Activated T-cell treated with anti-CD3 and anti-CD28 coated beads for 4 hours (primary cell): Measurements from ENCODE around the gene SLC7A14.

Experiments used
- DNase-seq: peaks from one replicate; pipeline ENCODE4 v3.0.0-alpha.2; 2020

SLC7A14 gene

GRCh38 chr3:170585937-170586310 lies at the start of gene SLC7A14:
Gene SLC7A14, minus strand, starts transcription at chr3:170586075. Its CDS starts 59,139 bp downstream, at chr3:170526936.
- DNase-seq, result no peak

- no peak for DNase-seq
Measured at GRCh38 chr3:170635385-170635735, 49.5 kb upstream of the SLC7A14 start.

GRCh38 chr3:170634663-170635384 lies 48.9 kb upstream of the SLC7A14 start:
- DNase-seq, result no peak

GRCh38 chr3:170633573-170633972 lies 47.7 kb upstream of the SLC7A14 start:
- no peak for DNase-seq

GRCh38 chr3:170632780-170633179 lies 46.9 kb upstream of the SLC7A14 start:
- DNase-seq, result no peak

GRCh38 chr3:170631755-170632488 lies 46.0 kb upstream of the SLC7A14 start:
- DNase-seq, result no peak

- no peak for DNase-seq
Measured at GRCh38 chr3:170623524-170623923, 37.6 kb upstream of the SLC7A14 start.

GRCh38 chr3:170622369-170623159 lies 36.7 kb upstream of the SLC7A14 start:
- no peak for DNase-seq

GRCh38 chr3:170621256-170621655 lies 35.4 kb upstream of the SLC7A14 start:
- no peak for DNase-seq

GRCh38 chr3:170614214-170614966 lies 28.5 kb upstream of the SLC7A14 start:
- DNase-seq, result no peak

- DNase-seq, result no peak
Measured at GRCh38 chr3:170611751-170612150, 25.9 kb upstream of the SLC7A14 start.

GRCh38 chr3:170610321-170610884 lies 24.5 kb upstream of the SLC7A14 start:
- no peak for DNase-seq

- no peak for DNase-seq
Measured at GRCh38 chr3:170608475-170608874, 22.6 kb upstream of the SLC7A14 start.

GRCh38 chr3:170606675-170607074 lies 20.8 kb upstream of the SLC7A14 start:
- no peak for DNase-seq

GRCh38 chr3:170605490-170605889 lies 19.6 kb upstream of the SLC7A14 start:
- no peak for DNase-seq

GRCh38 chr3:170603770-170604510 lies 18.1 kb upstream of the SLC7A14 start:
- DNase-seq, result no peak

GRCh38 chr3:170602556-170602955 lies 16.7 kb upstream of the SLC7A14 start:
- DNase-seq, result no peak

GRCh38 chr3:170600005-170600624 lies 14.2 kb upstream of the SLC7A14 start:
- DNase-seq, result no peak

GRCh38 chr3:170599091-170599490 lies 13.2 kb upstream of the SLC7A14 start:
- no peak for DNase-seq

GRCh38 chr3:170598091-170598502 lies 12.2 kb upstream of the SLC7A14 start:
- DNase-seq, result no peak

- no peak for DNase-seq
Measured at GRCh38 chr3:170594528-170594927, 8.7 kb upstream of the SLC7A14 start.
